HepG2 (cell line): ENCODE measurements around the gene CAMK2D. TPM values are rescaled to one million over a fixed set of nuclear protein-coding genes. Genes with fewer than 3 reads are reported as not detected.

ENCODE experiments used
- ARHGAP35 ChIP-seq: sonication (generic); formaldehyde crosslinking; IDR thresholded peaks from 2 replicates; pipeline ENCODE4 v1.9.0; 2022; ENCODE audit warnings: mild to moderate bottlenecking, inconsistent platforms, moderate library complexity, missing genetic modification reagents, borderline replicate concordance
- BRD4 ChIP-seq: sonication (generic); formaldehyde crosslinking; IDR thresholded peaks from 2 replicates; pipeline ENCODE4 v1.4.0; 2020; ENCODE audit warnings: missing genetic modification reagents
- MAFK ChIP-seq, 2 experiments: IDR thresholded peaks in 1 of 2; conservative IDR thresholded peaks in 1 of 2; 2 replicates each; pipeline ENCODE4 v1.6.1; 2011; ENCODE audit warnings: improper control_type of control experiment in 2 of 2, low read length in 2 of 2
- NCOA2 ChIP-seq: sonication (generic); formaldehyde crosslinking; IDR thresholded peaks from 2 replicates; pipeline ENCODE4 v1.8.0; 2022; ENCODE audit warnings: inconsistent platforms
- POLR2A ChIP-seq, 2 experiments: IDR thresholded peaks; 2 replicates each; pipeline ENCODE4 v1.6.1; 2011; ENCODE audit warnings: low read depth in 2 of 2, low read length in 2 of 2, mild to moderate bottlenecking in 1 of 2, moderate library complexity in 1 of 2; ENCODE audit not compliant: insufficient read depth in 1 of 2
- PRDM10 ChIP-seq: sonication (generic); formaldehyde crosslinking; IDR thresholded peaks from 2 replicates; pipeline ENCODE4 v1.4.0; 2020; ENCODE audit warnings: low read depth, missing genetic modification reagents
- REPIN1 ChIP-seq: sonication (generic); formaldehyde crosslinking; IDR thresholded peaks from 2 replicates; pipeline ENCODE4 v1.8.0; 2022; ENCODE audit warnings: missing genetic modification reagents, low read depth, mild to moderate bottlenecking, borderline replicate concordance
- RORA ChIP-seq: sonication (generic); formaldehyde crosslinking; IDR thresholded peaks from 2 replicates; pipeline ENCODE4 v1.5.0; 2020; ENCODE audit warnings: mild to moderate bottlenecking, missing genetic modification reagents, moderate library complexity
- SP5 ChIP-seq: IDR thresholded peaks from 2 replicates; pipeline ENCODE4 v1.6.1; 2016; ENCODE audit warnings: low read depth, borderline replicate concordance
- TAF1 ChIP-seq: sonication (generic); formaldehyde crosslinking; IDR thresholded peaks from 2 replicates; pipeline ENCODE4 v1.4.0; 2020; ENCODE audit warnings: missing genetic modification reagents
- TFAP4 ChIP-seq: sonication (generic); IDR thresholded peaks from 2 replicates; pipeline ENCODE4 v1.6.1; 2016; ENCODE audit warnings: low read depth, borderline replicate concordance
- ZBTB26 ChIP-seq: IDR thresholded peaks from 2 replicates; pipeline ENCODE4 v1.6.1; 2016; ENCODE audit warnings: missing compliant biosample characterization, missing genetic modification reagents, borderline replicate concordance
- ZFP90 ChIP-seq: sonication (generic); formaldehyde crosslinking; IDR thresholded peaks from 2 replicates; pipeline ENCODE4 v1.8.0; 2022; ENCODE audit warnings: missing genetic modification reagents, mild to moderate bottlenecking, inconsistent platforms, borderline replicate concordance
- ZNF350 ChIP-seq: sonication (generic); formaldehyde crosslinking; IDR thresholded peaks from 2 replicates; pipeline ENCODE4 v1.4.0; 2020; ENCODE audit warnings: mild to moderate bottlenecking, low read depth, missing genetic modification reagents, borderline replicate concordance
- ZNF431 ChIP-seq: sonication (generic); formaldehyde crosslinking; IDR thresholded peaks from 2 replicates; pipeline ENCODE4 v1.9.0; 2022; ENCODE audit warnings: missing genetic modification reagents, low read depth, mild to moderate bottlenecking, borderline replicate concordance
- ZNF510 ChIP-seq: sonication (generic); formaldehyde crosslinking; IDR thresholded peaks from 2 replicates; pipeline ENCODE4 v1.4.0; 2020; ENCODE audit warnings: low read depth, mild to moderate bottlenecking, missing genetic modification reagents
- ZNF552 ChIP-seq: sonication (generic); formaldehyde crosslinking; IDR thresholded peaks from 2 replicates; pipeline ENCODE4 v1.9.0; 2022; ENCODE audit warnings: missing genetic modification reagents, mild to moderate bottlenecking, borderline replicate concordance
- ZNF670 ChIP-seq: sonication (generic); formaldehyde crosslinking; IDR thresholded peaks from 2 replicates; pipeline ENCODE4 v1.8.0; 2022; ENCODE audit warnings: mild to moderate bottlenecking, missing genetic modification reagents, borderline replicate concordance
- ZNF788 ChIP-seq: sonication (generic); formaldehyde crosslinking; IDR thresholded peaks from 2 replicates; pipeline ENCODE4 v1.5.0; 2020; ENCODE audit warnings: mild to moderate bottlenecking, missing genetic modification reagents, borderline replicate concordance
- polyA plus RNA-seq, 8 experiments: library from polyadenylated mRNA; depleted of rRNA in 3 of 8; stranded (reverse) in 7 of 8; unstranded in 1 of 8; fragments of >200 nt; fragmentation: Illumina TruSeq in 4 of 8; extraction: Trizol in 4 of 8; gene quantifications; 2 replicates each; pipeline versions ENCODE4 v1.2.1 to v1.2.3, GENCODE V29; 2011 to 2016; ENCODE audit warnings: low read depth in 4 of 8, missing spikeins in 1 of 8, mixed read lengths in 1 of 8; ENCODE audit not compliant: insufficient read depth in 1 of 8
- total RNA-seq, 5 experiments: library from RNA; depleted of rRNA; stranded (reverse); fragments of >200 nt; fragmentation: Illumina TruSeq; extraction: Trizol; gene quantifications; 2 replicates each; pipeline ENCODE4 v1.2.3, GENCODE V29; 2016; ENCODE audit warnings: low read depth in 1 of 5
- TF ChIP-seq, protein P1 (sequence below): sonication (generic); formaldehyde crosslinking; IDR thresholded peaks from 2 replicates; pipeline ENCODE4 v1.8.0; 2023; ENCODE audit warnings: mild to moderate bottlenecking, missing genetic modification reagents
- TF ChIP-seq, protein P2 (sequence below): IDR thresholded peaks from 2 replicates; pipeline ENCODE4 v1.6.1; 2016; ENCODE audit warnings: low read depth, borderline replicate concordance

CAMK2D gene
- total and polyA plus RNA-seq, 2 of the 13 experiments (the other 11 are each of a cell fraction or from before 2014, with no cell fraction given) = 18.0 to 65.4 TPM

GRCh38 chr4:113762186-113763028 is 869 bp upstream of the CAMK2D start (continued):
- TF ChIP-seq TFAP4 = peak; percentile 6; the same call in 1 of the 2 replicates
- peak; percentile 44; the same call in 1 of the 2 replicates for TF ChIP-seq ZNF431 (CRISPR knock-in tag)
- TF ChIP-seq TAF1 (CRISPR knock-in tag) = peak; percentile 52; the same call in 1 of the 2 replicates
- peak; percentile 32; the same call in 1 of the 2 replicates for TF ChIP-seq BRD4 (CRISPR knock-in tag)
- no peak for TF ChIP-seq ZNF510 (CRISPR knock-in tag)
- TF ChIP-seq ZFP90 = peak; percentile 66
- TF ChIP-seq ZNF670 (CRISPR knock-in tag) = 0 out of 2 replicates have a peak, but pooled peaks have one; percentile 16
- peak; percentile 33; the same call in 1 of the 2 replicates for TF ChIP-seq PRDM10 (CRISPR knock-in tag)
- TF ChIP-seq SP5 = 0 out of 2 replicates have a peak, but pooled peaks have one; percentile 25
- peak; percentile 76 for TF ChIP-seq REPIN1 (CRISPR knock-in tag)
- peak; percentile 94 to 96 for TF ChIP-seq POLR2A (IDR thresholded peaks at IDR 0.05; ENCODE audit: insufficient read depth in 1 of 2, low read depth in 2 of 2, low read length in 2 of 2)
- TF ChIP-seq, protein P1, sequence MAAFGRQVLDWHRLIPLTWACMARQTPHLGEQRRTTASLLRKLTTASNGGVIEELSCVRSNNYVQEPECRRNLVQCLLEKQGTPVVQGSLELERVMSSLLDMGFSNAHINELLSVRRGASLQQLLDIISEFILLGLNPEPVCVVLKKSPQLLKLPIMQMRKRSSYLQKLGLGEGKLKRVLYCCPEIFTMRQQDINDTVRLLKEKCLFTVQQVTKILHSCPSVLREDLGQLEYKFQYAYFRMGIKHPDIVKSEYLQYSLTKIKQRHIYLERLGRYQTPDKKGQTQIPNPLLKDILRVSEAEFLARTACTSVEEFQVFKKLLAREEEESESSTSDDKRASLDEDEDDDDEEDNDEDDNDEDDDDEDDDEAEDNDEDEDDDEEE (CRISPR knock-in tag) = no peak; the same call in none of the 2 replicates
- no peak; the same call in 1 of the 2 replicates for TF ChIP-seq ZNF552 (CRISPR knock-in tag)
- TF ChIP-seq ARHGAP35 (CRISPR knock-in tag) = no peak
- peak; percentile 15; the same call in 1 of the 2 replicates for TF ChIP-seq ZNF350 (CRISPR knock-in tag)
- TF ChIP-seq NCOA2 = no peak
- peak; percentile 58; the same call in 1 of the 2 replicates for TF ChIP-seq ZBTB26 (CRISPR knock-in tag)
- TF ChIP-seq ZNF788 (CRISPR knock-in tag) = peak; percentile 70; the same call in 1 of the 2 replicates
- TF ChIP-seq, protein P2, sequence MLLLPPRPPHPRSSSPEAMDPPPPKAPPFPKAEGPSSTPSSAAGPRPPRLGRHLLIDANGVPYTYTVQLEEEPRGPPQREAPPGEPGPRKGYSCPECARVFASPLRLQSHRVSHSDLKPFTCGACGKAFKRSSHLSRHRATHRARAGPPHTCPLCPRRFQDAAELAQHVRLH (CRISPR knock-in tag) = peak; percentile 45; the same call in 1 of the 2 replicates
- TF ChIP-seq RORA (CRISPR knock-in tag) = no peak
- TF ChIP-seq MAFK (conservative IDR thresholded peaks at IDR 0.05 in 1 of 2, IDR thresholded peaks at IDR 0.05 in 1 of 2; ENCODE audit: low read length in 2 of 2) = peak in 1 of 2 experiments; percentile 34; a peak in 1 of 4 replicates
